Heart right ventricle (tissue), 16 donors: ENCODE results near the gene MAN1C1. TPM values are rescaled to one million over a fixed set of nuclear protein-coding genes. Genes with fewer than 3 reads are reported as not detected.

Experiments
- ATAC-seq, 8 donors: fragments of 200-7000 bp; cut with Tn5 transposase; one replicate each; pipeline ENCODE4 v1.9.1; 2020; ENCODE audit warnings: mild to moderate bottlenecking in 8 of 8, moderate library complexity in 8 of 8, moderate number of reproducible peaks in 1 of 8
- DNase-seq, 2 donors: peaks; one replicate each; pipeline ENCODE4 v3.0.0-alpha.2; 2020
- H3K27ac ChIP-seq, 10 donors: fragments of 200-600 bp; sonication (generic) in 2 of 10; one replicate each; pipeline versions ENCODE4 v1.5.0 to v1.8.0; 2020 to 2022; ENCODE audit warnings: mild to moderate bottlenecking in 3 of 10
- H3K27me3 ChIP-seq, 7 donors: fragments of 200-600 bp; one replicate each; pipeline ENCODE4 v1.8.0; 2021 to 2022; ENCODE audit warnings: mild to moderate bottlenecking in 2 of 7
- H3K36me3 ChIP-seq, 9 donors: fragments of 200-600 bp; sonication (generic) in 1 of 9; one replicate each; pipeline versions ENCODE4 v1.5.0 to v1.8.0; 2020 to 2022; ENCODE audit warnings: mild to moderate bottlenecking in 2 of 9
- H3K4me1 ChIP-seq, 9 donors: fragments of 200-600 bp; sonication (generic) in 1 of 9; one replicate each; pipeline versions ENCODE4 v1.5.0 to v1.8.0; 2020 to 2022; ENCODE audit warnings: mild to moderate bottlenecking in 4 of 9
- H3K4me3 ChIP-seq, 10 donors: fragments of 200-600 bp; sonication (generic) in 2 of 10; one replicate each; pipeline versions ENCODE4 v1.5.0 to v1.8.0; 2020 to 2022; ENCODE audit warnings: mild to moderate bottlenecking in 7 of 10, moderate library complexity in 2 of 10
- H3K9me3 ChIP-seq, 11 donors: fragments of 200-600 bp in 10 of 11; sonication (generic) in 2 of 11; one replicate each; pipeline versions ENCODE4 v1.5.0 to v1.8.0; 2013 to 2022; ENCODE audit warnings: mild to moderate bottlenecking in 2 of 11, control low read depth in 1 of 11, moderate library complexity in 1 of 11
- whole genome bisulfite sequencing, 2 donors: extraction: QIAGEN DNeasy Blood & Tissue Kit; methylation state at CpG; one replicate each; pipeline ENCODE4 v1.1.7; 2013; ENCODE audit warnings: inconsistent platforms in 1 of 2; 5-methylcytosine and 5-hydroxymethylcytosine counted together
- intact Hi-C, 10 donors: fragments of 100-400 bp; cut with DNase I; formaldehyde crosslinking; loops; one replicate each; pipeline versions ENCODE4 v1.11.1 to v1.14.2; 2022
- polyA plus RNA-seq, 2 donors: library from polyadenylated mRNA; stranded (reverse); fragments of 200-250 nt; gene quantifications; one replicate each; pipeline ENCODE4 v1.2.3, GENCODE V29; 2013
- total RNA-seq, 10 donors: library from RNA; stranded (reverse); fragmentation: NEBNext Ultra II Directional in 3 of 10; extraction: Animal tissue kit (Norgen Biotek cat#: 25700) in 3 of 10; gene quantifications; one replicate each; pipeline versions ENCODE4 v1.2.1 to v1.2.4, GENCODE V29; 2021 to 2023
- TF ChIP-seq, protein P1 (sequence below), 9 donors: fragments of 200-600 bp; sonication (generic) in 2 of 9; IDR thresholded peaks; one replicate each; pipeline versions ENCODE4 v1.5.0 to v1.8.0; 2021 to 2022; ENCODE audit warnings: antibody characterized with exemption in 9 of 9, mild to moderate bottlenecking in 5 of 9, moderate library complexity in 1 of 9
- donor health status: Arrhythmogenic right ventricular cardiomyopathy.
- donor health status: ischemic (EF 13 %, LVEDD 7.1; RV severe dilation, severe dysfunction).
- donor health status: healthy with polysubstance abuse.
- donor health status: DM: no; HTN: yes; CAD: no.
- donor health status: DM: no; HTN: no; CAD: no.
- donor health status: ischemic (EF 25% LVEDD 6.9; RV normal size, moderate dysfunction).
- donor health status: ischemic (EF 25% LVEDD 5.7; RV mildly dilated, moderate dysfunction).
- donor health status: healthy.
- donor health status: DM: yes; HTN: yes; CAD: no.
- donor health status: Ischemic cardiomyopathy.
- donor health status: ischemic (EF 35%, LVEDD 5.7; RV mildly dilated, moderate dysfunction).
- donor health status: nonischemic (EF 11% LVEDD 7.7; RV severe dilation, severe dysfunction).
- donor health status: DM: yes; HTN: yes; CAD: no.
- donor health status: PGD.
- donor health status: ischemic (EF 29% LVEDD 5.4; RV normal size, mild dysfunction).
- donor health status: nonischemic (EF 23%, LVEDD 6.1; RV moderate dilation, normal function).

MAN1C1 gene
- total and polyA plus RNA-seq, 12 donors: 9.7 to 23.4 (median 13.4) TPM

DNA sequence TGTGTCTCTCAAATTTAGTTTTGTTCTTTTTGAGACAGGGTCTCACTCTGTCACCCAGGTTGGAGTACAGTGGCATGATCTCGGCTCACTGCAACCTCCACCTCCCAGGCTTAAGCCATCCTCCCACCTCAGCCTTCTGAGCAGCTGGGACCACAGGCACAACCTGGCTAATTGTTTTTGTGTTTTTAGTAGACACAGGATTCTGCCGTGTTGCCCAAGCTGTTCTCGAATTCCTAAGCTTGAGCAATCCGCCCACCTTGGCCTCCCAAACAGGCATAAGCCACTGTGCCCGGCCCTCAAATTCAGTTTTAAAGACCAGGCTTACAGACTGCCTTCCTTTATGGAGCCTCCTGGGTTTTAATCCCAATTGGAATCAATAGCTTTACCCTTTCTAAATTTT is 99.7 kb downstream of the MAN1C1 start:
- ATAC-seq: no peak
- H3K27me3 ChIP-seq: no peaks in the 10 kb centered on the region
- DNase-seq: no peak
- H3K36me3 ChIP-seq: no peaks in the 10 kb centered on the region
- H3K27ac ChIP-seq: no peak overlapping the region
- H3K9me3 ChIP-seq: peaks cover 0 to 3% (median 0%) of the 10 kb centered on the region in 11 donors
- 96 to 97% methylated on average over 5 of the region's 5 CpGs for WGBS, 2 donors
- H3K4me3 ChIP-seq: no peak overlapping the region
- intact Hi-C loops: no loop called here
- peaks cover 0 to 10% (median 0%) of the 10 kb centered on the region in 9 donors for H3K4me1 ChIP-seq
- TF ChIP-seq, protein P1, sequence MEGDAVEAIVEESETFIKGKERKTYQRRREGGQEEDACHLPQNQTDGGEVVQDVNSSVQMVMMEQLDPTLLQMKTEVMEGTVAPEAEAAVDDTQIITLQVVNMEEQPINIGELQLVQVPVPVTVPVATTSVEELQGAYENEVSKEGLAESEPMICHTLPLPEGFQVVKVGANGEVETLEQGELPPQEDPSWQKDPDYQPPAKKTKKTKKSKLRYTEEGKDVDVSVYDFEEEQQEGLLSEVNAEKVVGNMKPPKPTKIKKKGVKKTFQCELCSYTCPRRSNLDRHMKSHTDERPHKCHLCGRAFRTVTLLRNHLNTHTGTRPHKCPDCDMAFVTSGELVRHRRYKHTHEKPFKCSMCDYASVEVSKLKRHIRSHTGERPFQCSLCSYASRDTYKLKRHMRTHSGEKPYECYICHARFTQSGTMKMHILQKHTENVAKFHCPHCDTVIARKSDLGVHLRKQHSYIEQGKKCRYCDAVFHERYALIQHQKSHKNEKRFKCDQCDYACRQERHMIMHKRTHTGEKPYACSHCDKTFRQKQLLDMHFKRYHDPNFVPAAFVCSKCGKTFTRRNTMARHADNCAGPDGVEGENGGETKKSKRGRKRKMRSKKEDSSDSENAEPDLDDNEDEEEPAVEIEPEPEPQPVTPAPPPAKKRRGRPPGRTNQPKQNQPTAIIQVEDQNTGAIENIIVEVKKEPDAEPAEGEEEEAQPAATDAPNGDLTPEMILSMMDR (IDR thresholded peaks at IDR 0.05): no peak

- H3K4me3 ChIP-seq: no peak overlapping the region
- H3K27ac ChIP-seq: no peak overlapping the region
- TF ChIP-seq, protein P1 (IDR thresholded peaks at IDR 0.05): no peak
- intact Hi-C loops: no loop called here
- ATAC-seq (no peak), DNase-seq (no peak)
- 89 to 97% methylated on average over 2 of the region's 2 CpGs for WGBS, 2 donors
- no peaks in the 10 kb centered on the region for H3K27me3 ChIP-seq
- no peaks in the 10 kb centered on the region for H3K36me3 ChIP-seq
- no peaks in the 10 kb centered on the region for H3K4me1 ChIP-seq
- H3K9me3 ChIP-seq: peaks cover 0 to 3% (median 0%) of the 10 kb centered on the region in 11 donors
Measured at GRCh38 chr1:25718732-25719131, 102.1 kb downstream of the MAN1C1 start.

DNA sequence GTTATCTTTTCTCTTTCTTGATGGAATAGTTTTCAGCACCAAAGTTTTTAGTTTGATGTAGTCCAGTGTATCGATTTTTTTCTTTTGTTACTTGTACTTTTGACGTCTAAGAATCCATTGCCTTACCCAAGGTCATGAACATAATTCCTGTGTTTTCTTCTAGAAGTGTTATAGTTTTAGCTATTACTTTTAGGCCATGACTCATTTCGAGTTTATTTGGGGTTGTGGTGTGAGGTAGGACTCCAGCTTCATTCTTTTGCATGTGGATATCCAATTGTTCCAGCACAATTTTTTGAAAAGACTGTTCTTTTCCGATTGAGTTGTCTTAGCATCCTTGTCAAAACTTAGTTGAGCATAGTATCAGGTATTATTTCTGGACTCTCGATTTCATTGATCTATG is 104.0 kb downstream of the MAN1C1 start:
- intact Hi-C loops: no loop called here
- Histone ChIP-seq H3K4me1 (no peaks in the 10 kb centered on the region), H3K4me3 (no peak overlapping the region), H3K27ac (no peak overlapping the region), H3K36me3 (no peaks in the 10 kb centered on the region), H3K9me3 (peaks cover 0 to 3% (median 0%) of the 10 kb centered on the region in 11 donors), H3K27me3 (no peaks in the 10 kb centered on the region)
- ATAC-seq (no peak), DNase-seq (no peak)
- WGBS, 2 donors: 79 to 87% methylated on average over 5 of the region's 5 CpGs
- TF ChIP-seq, protein P1 (IDR thresholded peaks at IDR 0.05): no peak

- H3K9me3 ChIP-seq: no peaks in the 10 kb centered on the region
- peaks cover 7 to 19% (median 16%) of the 10 kb centered on the region in 9 donors for H3K4me1 ChIP-seq
- H3K36me3 ChIP-seq: no peaks in the 10 kb centered on the region
- H3K27ac ChIP-seq: no peak overlapping the region
- TF ChIP-seq, protein P1 (IDR thresholded peaks at IDR 0.05): no peak
- no peaks in the 10 kb centered on the region for H3K27me3 ChIP-seq
- no peak for DNase-seq
- ATAC-seq: no peak
- intact Hi-C loops: no loop called here
- 82 to 93% methylated on average over 4 of the region's 4 CpGs for WGBS, 2 donors
- no peak overlapping the region for H3K4me3 ChIP-seq
Measured at GRCh38 chr1:25723250-25723880, 106.8 kb downstream of the MAN1C1 start.
